Mesodermal cell (in vitro differentiated cells): ENCODE results near the gene KRT8.

Source experiments
- H3K27ac ChIP-seq: 2 replicates; pipeline ENCODE4 v1.7.0; 2013; ENCODE audit warnings: mild to moderate bottlenecking, low read depth, low read length, moderate library complexity; ENCODE audit not compliant: severe bottlenecking
- H3K36me3 ChIP-seq: 2 replicates; pipeline ENCODE4 v1.7.1; 2013; ENCODE audit warnings: mild to moderate bottlenecking, low read length, moderate library complexity; ENCODE audit not compliant: control insufficient read depth, insufficient read depth
- H3K4me1 ChIP-seq: one replicate; pipeline ENCODE4 v1.7.1; 2013; ENCODE audit warnings: mild to moderate bottlenecking, low read length; ENCODE audit not compliant: insufficient read depth, control insufficient read depth, poor library complexity, severe bottlenecking
- H3K4me3 ChIP-seq: 2 replicates; pipeline ENCODE4 v1.7.0; 2013; ENCODE audit warnings: low read length, control low read depth, mild to moderate bottlenecking; ENCODE audit not compliant: insufficient read depth, poor library complexity, severe bottlenecking; ENCODE audit errors: extremely low read depth
- H3K9me3 ChIP-seq: 2 replicates; pipeline ENCODE4 v1.7.1; 2013; ENCODE audit warnings: mild to moderate bottlenecking, low read length, moderate library complexity; ENCODE audit not compliant: control insufficient read depth
- WGBS, 2 experiments: methylation state at CpG; one replicate each; pipeline ENCODE4 v1.1.5; 2013; ENCODE audit warnings: missing lambda C conversion rate in 2 of 2; ENCODE audit not compliant: insufficient coverage in 2 of 2; 5-methylcytosine and 5-hydroxymethylcytosine counted together

The KRT8 gene

DNA sequence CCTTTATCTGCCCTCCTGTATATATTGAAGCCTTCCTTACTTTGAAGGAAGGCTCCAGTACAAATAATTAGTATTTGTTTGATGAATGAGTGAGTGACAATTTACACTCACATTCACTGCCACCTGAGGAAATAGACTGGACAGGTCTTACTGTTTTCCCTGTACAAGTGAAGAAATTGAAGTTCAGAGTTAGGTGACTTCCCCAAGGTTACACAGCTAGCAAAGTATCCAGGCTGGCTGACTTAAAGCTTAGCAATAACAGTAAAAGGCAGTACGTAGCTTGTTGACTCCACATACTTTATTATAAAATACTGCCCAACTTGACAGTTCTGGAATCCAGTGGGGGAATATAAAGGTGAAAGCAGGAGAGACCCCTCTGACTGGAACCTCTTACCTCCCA is 41.5 kb upstream of the KRT8 start:
- WGBS, 2 experiments = no CpG with 5 or more reads among the region's 1 CpG
- Histone ChIP-seq H3K27ac (peak overlapping the region; percentile 99), H3K9me3 (no peaks in the 10 kb centered on the region), H3K36me3 (peaks cover 20% of the 10 kb centered on the region), H3K4me1 (peaks cover 55% of the 10 kb centered on the region), H3K4me3 (peak overlapping the region; percentile 66)

DNA sequence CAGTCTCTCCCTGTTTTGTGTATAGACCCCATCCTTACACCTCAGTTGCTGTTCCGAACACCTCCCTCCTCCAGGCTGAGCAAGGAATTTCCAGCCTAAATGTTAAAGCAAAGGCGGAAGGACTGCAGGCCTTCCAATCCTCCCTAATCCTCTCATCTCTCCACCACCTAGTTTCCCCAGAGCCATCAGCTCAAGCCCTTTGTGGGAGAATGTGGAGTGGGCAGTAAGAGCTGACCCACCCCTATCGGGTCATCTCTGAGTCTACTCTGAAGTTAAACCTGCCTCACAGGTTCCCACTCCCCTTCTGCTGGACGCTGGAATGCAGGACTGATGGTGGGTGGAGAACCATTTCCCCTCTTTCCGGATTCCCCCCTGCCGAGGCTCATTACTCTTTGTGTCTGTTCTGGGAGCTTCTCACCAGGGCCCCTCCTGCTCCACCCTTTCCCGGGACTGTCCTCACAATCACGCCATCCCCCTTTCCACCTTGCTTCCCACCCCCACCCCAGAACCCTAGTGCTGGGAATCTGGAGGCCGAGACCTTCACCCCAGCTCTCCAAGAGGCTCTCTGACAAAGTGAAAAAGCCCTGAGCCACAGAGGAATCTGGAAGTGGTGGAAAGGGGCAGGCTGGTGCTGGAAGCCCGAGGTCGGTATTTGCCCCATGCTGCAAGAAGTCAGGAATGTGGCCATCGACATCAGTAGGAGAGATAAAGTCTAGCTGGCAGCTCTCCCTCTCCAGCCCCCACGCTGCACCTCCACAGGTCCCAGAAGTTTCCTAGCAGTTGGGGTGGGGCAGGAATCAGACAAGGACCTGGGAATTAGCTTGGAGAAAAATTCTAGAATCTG is 40.7 kb upstream of the KRT8 start:
- Histone ChIP-seq H3K27ac (peak overlapping the region; percentile 99), H3K4me1 (peaks cover 55% of the 10 kb centered on the region)

DNA sequence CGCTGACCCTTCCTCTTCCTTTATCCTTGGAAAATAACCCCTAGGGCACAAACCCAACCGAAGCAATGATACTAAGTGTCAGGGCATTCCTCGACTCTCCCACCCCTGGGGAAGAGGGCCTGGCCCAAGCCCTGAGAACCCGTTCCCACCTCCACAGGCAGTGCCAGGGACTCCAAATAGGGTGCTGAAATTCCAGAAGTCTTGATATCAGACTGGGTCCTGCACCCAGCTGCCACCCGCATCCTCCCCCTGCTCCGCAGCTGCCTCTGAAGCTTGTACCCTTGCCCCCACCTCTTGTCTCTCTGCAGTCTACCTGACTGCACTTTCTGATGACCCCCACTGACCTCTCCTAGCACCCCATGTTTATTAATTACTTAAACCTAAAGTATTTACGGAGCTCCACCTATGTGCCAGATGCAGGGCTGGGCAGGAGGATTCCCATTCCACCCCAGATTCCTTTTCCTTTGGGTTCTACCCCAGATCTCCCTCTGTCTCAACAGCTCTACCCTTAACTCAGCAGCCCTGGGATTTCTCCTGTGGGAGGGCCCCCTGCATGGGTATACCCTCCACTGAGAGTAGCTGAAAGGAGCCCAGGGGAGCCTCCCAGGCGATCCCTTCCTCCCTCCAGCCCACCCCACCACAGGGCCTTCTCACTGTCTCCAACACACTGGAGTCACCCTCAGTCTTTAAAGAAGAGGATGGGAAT is 40.0 kb upstream of the KRT8 start:
- no peak overlapping the region for H3K4me3 ChIP-seq
- no peaks in the 10 kb centered on the region for H3K9me3 ChIP-seq
- peaks cover 55% of the 10 kb centered on the region for H3K4me1 ChIP-seq
- peak overlapping the region; percentile 99 for H3K27ac ChIP-seq
- 86 to 88% methylated on average over 6 to 7 of the region's 8 CpGs for WGBS, 2 experiments
- H3K36me3 ChIP-seq = peaks cover 5% of the 10 kb centered on the region

More for the DNA sequence above, 40.7 kb upstream of the KRT8 start:
- peak overlapping the region; percentile 66 for H3K4me3 ChIP-seq
- H3K36me3 ChIP-seq = peaks cover 13% of the 10 kb centered on the region
- no peaks in the 10 kb centered on the region for H3K9me3 ChIP-seq
- WGBS, 2 experiments = 4 to 7% methylated on average over 6 to 9 of the region's 13 CpGs

DNA sequence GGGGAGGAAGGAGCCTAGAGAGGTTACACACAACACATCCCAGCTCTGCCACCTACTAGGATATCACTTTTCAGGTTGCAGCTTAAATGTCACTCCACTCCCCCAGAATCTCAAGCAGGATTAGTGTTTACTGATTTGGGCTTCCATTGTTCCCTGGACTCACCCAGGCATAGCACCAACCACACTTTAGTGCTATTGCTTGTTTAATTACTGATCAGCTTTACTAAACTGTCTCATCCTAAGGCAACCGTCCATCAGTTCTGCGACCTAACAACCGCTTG is 38.0 kb upstream of the KRT8 start:
- no peak overlapping the region for H3K27ac ChIP-seq
- H3K4me1 ChIP-seq = peaks cover 50% of the 10 kb centered on the region
- H3K4me3 ChIP-seq = no peak overlapping the region
- no peaks in the 10 kb centered on the region for H3K9me3 ChIP-seq
- WGBS, 2 experiments = 93 to 100% methylated on average over 3 of the region's 3 CpGs
- H3K36me3 ChIP-seq = peaks cover 1% of the 10 kb centered on the region

DNA sequence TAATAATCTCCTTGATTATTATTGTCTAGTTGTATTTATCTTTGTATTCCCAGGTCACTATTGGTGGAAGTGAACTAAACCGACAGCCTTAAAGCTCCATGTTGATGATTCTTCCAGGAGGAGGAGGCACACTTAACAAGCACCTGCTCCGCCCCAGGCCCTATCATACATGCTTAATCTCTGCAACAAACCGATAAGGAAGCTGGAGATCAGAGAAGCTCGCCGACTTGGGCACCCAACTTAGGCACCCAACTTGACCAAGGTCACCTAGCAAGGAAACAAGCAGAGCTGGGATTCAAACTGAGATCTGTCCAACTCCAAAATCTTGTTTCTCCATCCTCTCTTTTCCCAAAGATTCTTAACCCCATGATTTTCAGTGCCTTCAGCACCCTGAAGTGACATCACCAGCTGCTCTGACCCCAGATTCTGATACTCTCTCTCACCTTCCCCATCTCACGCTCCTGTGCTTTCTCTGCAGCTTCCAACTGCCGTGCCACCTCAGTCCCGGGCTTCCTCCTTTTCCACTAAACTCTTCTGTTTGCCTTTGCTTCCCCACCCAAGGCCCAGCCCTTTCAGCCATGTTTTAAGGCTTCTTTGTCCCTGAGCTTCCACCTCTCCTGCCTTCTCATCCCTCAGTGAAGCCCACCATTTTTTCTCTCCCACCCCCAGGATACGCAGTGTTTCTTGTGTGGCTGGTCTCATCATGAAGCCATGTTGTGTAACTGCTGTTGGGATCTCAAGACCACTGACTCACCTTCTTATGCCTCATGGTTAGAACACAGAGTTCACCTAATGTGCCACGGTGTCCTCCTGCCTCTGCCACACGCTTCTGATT is 37.4 kb upstream of the KRT8 start:
- H3K4me3 ChIP-seq = no peak overlapping the region
- no peaks in the 10 kb centered on the region for H3K9me3 ChIP-seq
- peaks cover 45% of the 10 kb centered on the region for H3K4me1 ChIP-seq
- H3K27ac ChIP-seq = no peak overlapping the region
- 92 to 94% methylated on average over 7 to 8 of the region's 11 CpGs for whole genome bisulfite sequencing, 2 experiments
- H3K36me3 ChIP-seq = no peaks in the 10 kb centered on the region

DNA sequence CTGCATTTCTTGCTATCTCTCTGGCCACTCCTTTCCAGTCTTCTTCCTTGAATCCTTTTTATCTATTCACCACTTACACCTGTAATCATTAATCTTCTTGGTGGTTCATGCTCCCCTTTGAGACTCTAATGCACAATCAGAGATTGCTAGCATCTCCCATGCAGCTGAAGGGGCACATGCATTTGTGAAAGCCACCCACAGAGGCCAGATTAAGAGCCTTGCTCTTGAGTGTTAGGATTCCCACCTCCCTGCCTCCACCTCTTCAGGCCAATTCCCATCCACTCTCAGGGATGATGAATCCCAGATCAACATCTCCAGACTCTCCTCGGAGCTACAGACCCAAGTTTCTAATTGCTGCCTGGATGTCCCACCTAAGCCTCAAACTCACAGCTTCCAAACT is 24.7 kb upstream of the KRT8 start:
- Histone ChIP-seq H3K27ac (peak overlapping the region; percentile 45), H3K4me1 (peaks cover 43% of the 10 kb centered on the region), H3K9me3 (no peaks in the 10 kb centered on the region), H3K4me3 (no peak overlapping the region), H3K36me3 (no peaks in the 10 kb centered on the region)
- 63 to 79% methylated on average over 1 of the region's 1 CpG for WGBS, 2 experiments

DNA sequence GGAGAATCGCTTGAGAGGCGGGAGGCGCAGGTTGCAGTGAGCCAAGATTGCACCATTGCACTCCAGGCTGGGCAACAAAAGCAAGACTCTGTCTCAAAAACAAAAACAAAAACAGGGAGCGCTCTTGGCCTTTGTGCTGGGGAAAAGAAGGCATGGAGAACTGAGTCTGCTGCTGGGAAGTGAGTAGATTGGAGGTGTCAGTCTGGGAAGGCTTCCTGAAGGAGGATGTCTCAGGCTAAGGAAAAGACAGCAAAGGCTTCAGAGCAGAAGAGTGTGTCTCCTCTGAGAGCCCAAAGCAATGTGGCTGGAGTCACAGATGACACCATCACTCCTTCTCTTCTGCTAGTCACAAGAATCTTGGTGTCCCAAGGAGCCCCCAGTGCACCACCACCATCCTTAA is 23.1 kb upstream of the KRT8 start:
- H3K9me3 ChIP-seq = no peaks in the 10 kb centered on the region
- peak overlapping the region; percentile 100 for H3K27ac ChIP-seq
- no peak overlapping the region for H3K4me3 ChIP-seq
- no peaks in the 10 kb centered on the region for H3K36me3 ChIP-seq
- 92 to 95% methylated on average over 2 to 4 of the region's 4 CpGs for WGBS, 2 experiments
- peaks cover 52% of the 10 kb centered on the region for H3K4me1 ChIP-seq

DNA sequence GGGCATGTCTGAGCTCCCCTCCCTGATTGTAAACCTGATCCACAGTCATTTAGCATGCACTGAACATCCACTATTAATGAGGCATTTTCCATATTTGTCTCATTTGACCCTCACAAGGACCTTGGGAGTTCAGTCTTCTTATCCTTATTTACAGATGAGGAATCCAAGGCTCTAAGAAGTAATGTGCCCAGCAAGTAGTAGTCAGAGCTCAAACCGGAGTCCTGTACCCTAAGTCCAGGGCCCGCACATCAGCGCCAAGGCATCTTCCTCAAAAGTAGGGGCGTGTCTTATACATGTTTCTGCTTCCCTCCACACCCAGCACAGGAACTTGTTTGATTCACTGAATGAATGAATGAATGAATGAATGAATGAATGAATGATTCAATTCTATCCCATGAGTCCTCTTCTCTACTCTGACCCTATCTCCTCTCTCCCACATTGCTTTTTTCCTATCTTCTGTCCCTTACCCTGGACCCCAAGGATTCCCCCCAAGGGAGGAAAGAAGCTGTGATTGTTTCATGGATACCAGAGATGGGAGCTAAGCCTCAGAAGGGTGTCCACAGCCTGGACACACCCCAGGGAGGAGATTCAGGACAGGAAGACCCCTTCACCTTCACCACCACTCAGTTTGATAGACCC is 21.8 kb upstream of the KRT8 start:
- Histone ChIP-seq H3K36me3 (no peaks in the 10 kb centered on the region), H3K27ac (peak overlapping the region; percentile 100), H3K4me3 (no peak overlapping the region), H3K9me3 (no peaks in the 10 kb centered on the region), H3K4me1 (peaks cover 64% of the 10 kb centered on the region)
- no CpG with 5 or more reads among the region's 4 CpGs for WGBS, 2 experiments

DNA sequence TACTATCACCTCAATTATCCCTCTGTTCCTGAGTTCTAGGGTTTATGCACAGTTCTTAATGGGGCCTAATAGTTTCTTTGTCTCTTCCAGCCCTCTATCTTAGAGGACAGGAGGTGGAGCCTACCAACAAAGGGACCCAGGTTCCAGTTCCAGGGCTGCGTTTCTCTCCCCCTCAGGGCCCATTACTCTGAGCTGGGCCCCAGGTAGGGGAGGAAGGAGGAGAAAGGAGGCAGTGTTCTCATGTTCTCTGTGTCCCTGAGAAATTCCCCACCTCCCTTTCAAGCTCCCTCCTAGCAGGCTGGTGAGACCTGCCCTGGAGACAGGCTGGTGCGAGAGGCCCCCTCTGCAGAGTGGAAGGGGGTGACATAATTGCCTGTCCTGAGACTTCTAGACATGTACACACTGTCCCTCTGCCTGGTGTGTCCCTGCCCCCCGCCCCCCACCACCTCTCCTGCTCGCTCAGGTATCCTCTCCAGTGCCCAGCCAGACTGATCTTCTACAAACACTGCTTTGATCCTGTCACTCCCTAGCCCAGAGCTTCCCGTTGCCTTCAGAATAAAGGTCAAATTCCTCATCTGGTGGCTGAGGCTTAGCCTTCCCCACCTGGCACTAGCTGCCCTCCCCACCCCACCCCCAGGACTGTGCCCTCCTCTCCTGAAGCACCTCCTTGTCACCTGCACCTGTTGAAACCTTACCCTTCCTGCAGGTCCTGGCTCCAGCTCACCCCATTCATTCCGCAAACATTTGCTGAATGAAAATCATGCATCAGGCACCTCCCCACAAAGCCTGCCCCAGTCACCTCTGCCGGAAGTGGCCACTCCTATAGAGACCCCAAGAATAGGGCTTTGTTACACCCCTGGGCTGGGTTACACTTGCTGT is 21.1 kb upstream of the KRT8 start:
- Histone ChIP-seq H3K9me3 (no peaks in the 10 kb centered on the region), H3K4me1 (peaks cover 72% of the 10 kb centered on the region), H3K27ac (peak overlapping the region; percentile 100), H3K4me3 (peak overlapping the region; percentile 5), H3K36me3 (no peaks in the 10 kb centered on the region)
- WGBS, 2 experiments = 44 to 52% methylated on average over 4 to 6 of the region's 7 CpGs
